ENCODE results near the gene KRTAP10-10.

GRCh38 chr21:44636209-44637017 lies 743 bp upstream of the KRTAP10-10 start:
- TF ChIP-seq, protein P1, sequence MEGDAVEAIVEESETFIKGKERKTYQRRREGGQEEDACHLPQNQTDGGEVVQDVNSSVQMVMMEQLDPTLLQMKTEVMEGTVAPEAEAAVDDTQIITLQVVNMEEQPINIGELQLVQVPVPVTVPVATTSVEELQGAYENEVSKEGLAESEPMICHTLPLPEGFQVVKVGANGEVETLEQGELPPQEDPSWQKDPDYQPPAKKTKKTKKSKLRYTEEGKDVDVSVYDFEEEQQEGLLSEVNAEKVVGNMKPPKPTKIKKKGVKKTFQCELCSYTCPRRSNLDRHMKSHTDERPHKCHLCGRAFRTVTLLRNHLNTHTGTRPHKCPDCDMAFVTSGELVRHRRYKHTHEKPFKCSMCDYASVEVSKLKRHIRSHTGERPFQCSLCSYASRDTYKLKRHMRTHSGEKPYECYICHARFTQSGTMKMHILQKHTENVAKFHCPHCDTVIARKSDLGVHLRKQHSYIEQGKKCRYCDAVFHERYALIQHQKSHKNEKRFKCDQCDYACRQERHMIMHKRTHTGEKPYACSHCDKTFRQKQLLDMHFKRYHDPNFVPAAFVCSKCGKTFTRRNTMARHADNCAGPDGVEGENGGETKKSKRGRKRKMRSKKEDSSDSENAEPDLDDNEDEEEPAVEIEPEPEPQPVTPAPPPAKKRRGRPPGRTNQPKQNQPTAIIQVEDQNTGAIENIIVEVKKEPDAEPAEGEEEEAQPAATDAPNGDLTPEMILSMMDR (conservative IDR thresholded peaks at IDR 0.05 in 1 of 2, IDR thresholded peaks at IDR 0.05 in 1 of 2; ENCODE audit: low read depth in 1 of 2, low read length in 2 of 2): no peak
- TF ChIP-seq EZH2 (IDR thresholded peaks at IDR 0.05; ENCODE audit: low read length, missing control alignments): no peak

Measured in fibroblast of lung (primary cell).